Uterus (tissue), 4 donors: ENCODE data around the gene CHKA. TPM values are rescaled to one million over a fixed set of nuclear protein-coding genes. Genes with fewer than 3 reads are reported as not detected.

Experiments used
- DNase-seq, 2 donors: peaks; one replicate each; pipeline ENCODE4 v3.0.0-alpha.2; 2019 to 2020
- H3K27ac ChIP-seq, 2 donors: fragments of 200-600 bp; sonication (generic); 1 replicate in 1 of 2; 2 replicates in 1 of 2; pipeline ENCODE4 v1.5.1; 2016 to 2018
- H3K27me3 ChIP-seq, 2 donors: fragments of 200-600 bp; sonication (generic); one replicate each; pipeline ENCODE4 v1.5.1; 2018 to 2019; ENCODE audit warnings: control low read depth in 1 of 2
- H3K36me3 ChIP-seq, 2 donors: fragments of 200-600 bp; sonication (generic); one replicate each; pipeline ENCODE4 v1.5.1; 2019; ENCODE audit warnings: control low read depth in 1 of 2
- H3K4me1 ChIP-seq, 2 donors: fragments of 200-600 bp; sonication (generic); one replicate each; pipeline ENCODE4 v1.5.1; 2018 to 2019; ENCODE audit warnings: control low read depth in 1 of 2
- H3K4me3 ChIP-seq, 2 donors: fragments of 200-600 bp; sonication (generic); 1 replicate in 1 of 2; 2 replicates in 1 of 2; pipeline ENCODE4 v1.5.1; 2018 to 2019; ENCODE audit warnings: mild to moderate bottlenecking in 1 of 2
- H3K9me3 ChIP-seq, 2 donors: fragments of 200-600 bp; sonication (generic); one replicate each; pipeline ENCODE4 v1.5.1; 2019; ENCODE audit warnings: control low read depth in 1 of 2
- POLR2A ChIP-seq, 2 donors: fragments of 450-650 bp; IDR thresholded peaks; one replicate each; pipeline ENCODE4 v1.6.1; 2016; ENCODE audit warnings: antibody characterized with exemption in 2 of 2, mild to moderate bottlenecking in 1 of 2, moderate library complexity in 1 of 2
- intact Hi-C: fragments of 100-400 bp; cut with DNase I; formaldehyde crosslinking; loops from one replicate; pipeline ENCODE4 v1.15.1; 2023; ENCODE audit warnings: low total_unique reads
- total RNA-seq, 4 donors: library from RNA; depleted of rRNA in 3 of 4; stranded (reverse); fragments of >200 nt in 3 of 4; gene quantifications; one replicate each; pipeline versions ENCODE4 v1.1.0 to v1.2.4, GENCODE V29; 2014 to 2023
- TF ChIP-seq, protein P1 (sequence below), 4 experiments: fragments of 200-600 bp in 2 of 4; fragments of 450-650 bp in 2 of 4; sonication (generic) in 2 of 4; IDR thresholded peaks; one replicate each; pipeline ENCODE4 v1.5.1; 2016 to 2019; ENCODE audit warnings: antibody characterized with exemption in 4 of 4, mild to moderate bottlenecking in 2 of 4, moderate library complexity in 1 of 4
- donor health status: DM: yes; HTN: yes; CAD: no.

The CHKA gene
- total RNA-seq, 4 donors from 2014 or later: 21.8 to 57.1 (median 30.3) TPM

GRCh38 chr11:68010090-68011041, 110.8 kb downstream of the CHKA start, which contains the start of gene ALDH3B1:
TSS of gene ALDH3B1 (plus strand) at chr11:68010327. CDS start at chr11:68015298, 4,971 bp downstream.
- no peaks in the 10 kb centered on the region for H3K9me3 ChIP-seq
- H3K4me3 ChIP-seq: peak within 1 kb of the TSS; percentile 12 to 31
- no peaks in the 10 kb centered on the region for H3K36me3 ChIP-seq
- peak within 1 kb of the TSS; percentile 70 to 80 for H3K27ac ChIP-seq
- TF ChIP-seq, protein P1, sequence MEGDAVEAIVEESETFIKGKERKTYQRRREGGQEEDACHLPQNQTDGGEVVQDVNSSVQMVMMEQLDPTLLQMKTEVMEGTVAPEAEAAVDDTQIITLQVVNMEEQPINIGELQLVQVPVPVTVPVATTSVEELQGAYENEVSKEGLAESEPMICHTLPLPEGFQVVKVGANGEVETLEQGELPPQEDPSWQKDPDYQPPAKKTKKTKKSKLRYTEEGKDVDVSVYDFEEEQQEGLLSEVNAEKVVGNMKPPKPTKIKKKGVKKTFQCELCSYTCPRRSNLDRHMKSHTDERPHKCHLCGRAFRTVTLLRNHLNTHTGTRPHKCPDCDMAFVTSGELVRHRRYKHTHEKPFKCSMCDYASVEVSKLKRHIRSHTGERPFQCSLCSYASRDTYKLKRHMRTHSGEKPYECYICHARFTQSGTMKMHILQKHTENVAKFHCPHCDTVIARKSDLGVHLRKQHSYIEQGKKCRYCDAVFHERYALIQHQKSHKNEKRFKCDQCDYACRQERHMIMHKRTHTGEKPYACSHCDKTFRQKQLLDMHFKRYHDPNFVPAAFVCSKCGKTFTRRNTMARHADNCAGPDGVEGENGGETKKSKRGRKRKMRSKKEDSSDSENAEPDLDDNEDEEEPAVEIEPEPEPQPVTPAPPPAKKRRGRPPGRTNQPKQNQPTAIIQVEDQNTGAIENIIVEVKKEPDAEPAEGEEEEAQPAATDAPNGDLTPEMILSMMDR (IDR thresholded peaks at IDR 0.05): no peak
- TF ChIP-seq POLR2A (IDR thresholded peaks at IDR 0.05): peak in 1 of 2 donors; percentile 43
- H3K27me3 ChIP-seq: no peaks in the 10 kb centered on the region
- intact Hi-C loops: no loop called here
- peak; percentile 84 for DNase-seq
- H3K4me1 ChIP-seq: peaks cover 0 to 4% of the 10 kb centered on the region in 2 donors

DNA sequence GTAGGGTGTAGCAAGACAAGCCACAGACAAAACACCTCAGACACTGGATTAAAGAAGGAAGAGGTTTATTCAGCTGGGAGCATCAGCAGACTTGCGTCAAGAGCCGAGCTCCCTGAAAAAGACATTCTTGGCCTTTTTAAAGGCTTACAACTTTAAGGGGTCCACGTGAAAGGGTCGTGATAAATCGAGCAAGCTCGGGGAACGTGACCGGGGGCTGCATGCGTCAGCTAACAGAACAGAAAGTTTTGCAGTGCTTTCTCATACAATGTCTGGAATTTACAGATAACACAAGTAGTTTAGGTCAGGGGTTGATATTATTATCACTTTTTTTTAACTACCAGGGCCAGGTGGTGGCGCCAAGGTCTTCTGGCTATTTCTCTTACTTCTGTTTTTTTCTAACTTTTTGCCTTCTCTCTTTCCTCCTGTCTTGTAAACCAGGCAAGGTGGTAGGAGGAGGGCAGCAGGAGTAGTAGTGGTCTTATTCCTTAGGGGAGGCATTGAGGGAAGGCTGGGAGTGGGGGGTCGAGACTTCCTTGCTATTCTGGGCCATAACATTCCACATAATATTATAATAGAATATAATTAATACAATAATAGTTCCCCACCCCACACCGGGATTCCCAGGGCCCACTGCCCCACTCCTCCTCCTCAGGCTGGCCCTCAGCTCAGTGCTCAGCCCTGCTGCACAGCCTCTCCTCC, 111.6 kb downstream of the CHKA start:
- Histone ChIP-seq H3K4me1 (peaks cover 0 to 3% of the 10 kb centered on the region in 2 donors), H3K36me3 (no peaks in the 10 kb centered on the region), H3K27ac (peak overlapping the region; percentile 70 to 80), H3K4me3 (no peak overlapping the region), H3K9me3 (no peaks in the 10 kb centered on the region), H3K27me3 (no peaks in the 10 kb centered on the region)
- no peak for DNase-seq
- no peak for TF ChIP-seq POLR2A (IDR thresholded peaks at IDR 0.05)
- TF ChIP-seq, protein P1 (IDR thresholded peaks at IDR 0.05): peak in 1 of 4 experiments; percentile 19
- intact Hi-C loops: no loop called here

DNA sequence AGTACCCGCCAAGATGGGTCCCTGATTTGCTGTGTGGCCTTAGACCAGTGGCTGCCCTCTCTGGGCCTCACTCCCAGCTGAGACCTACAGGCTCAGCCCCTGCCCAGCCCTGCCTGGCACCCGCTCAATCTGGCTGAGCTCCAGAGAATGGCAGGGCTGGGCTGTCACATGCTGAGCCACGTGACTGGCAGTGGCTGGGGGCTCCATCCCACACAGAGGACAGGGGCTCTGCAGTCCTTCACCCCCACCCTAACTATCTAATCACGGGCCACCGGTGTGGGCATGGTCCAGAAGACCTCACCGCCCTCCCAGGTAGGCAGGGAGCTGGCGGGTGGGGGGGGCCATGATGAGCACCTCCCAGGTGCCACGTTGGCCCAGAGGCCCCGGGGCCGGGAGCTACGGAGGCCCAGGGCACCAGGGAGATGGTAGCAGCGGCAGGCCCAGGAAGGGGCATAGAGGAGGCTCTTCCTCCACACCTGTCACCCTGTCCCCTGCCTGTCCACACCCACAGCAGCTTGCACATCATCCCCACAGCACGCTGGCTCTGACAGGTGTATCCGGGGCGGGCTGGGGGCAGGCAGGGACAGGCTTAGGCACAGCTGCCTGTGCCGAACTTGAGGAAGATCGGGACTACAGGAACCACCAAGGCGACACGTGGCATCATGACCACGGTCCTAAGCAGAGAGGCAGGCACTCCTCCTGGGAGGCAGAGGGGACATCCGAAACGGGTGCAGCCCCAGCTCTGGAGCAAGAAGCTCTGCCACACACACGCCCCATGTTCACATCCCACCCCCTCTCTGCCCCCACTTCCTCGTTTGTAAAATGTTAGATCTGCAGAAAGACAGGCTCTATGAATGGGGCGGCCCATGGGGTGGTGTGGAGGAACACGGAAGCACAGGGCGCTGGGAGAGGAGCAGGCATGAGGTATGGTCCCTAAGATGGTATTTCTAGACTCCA, 112.5 kb downstream of the CHKA start:
- intact Hi-C loops: no loop called here

DNA sequence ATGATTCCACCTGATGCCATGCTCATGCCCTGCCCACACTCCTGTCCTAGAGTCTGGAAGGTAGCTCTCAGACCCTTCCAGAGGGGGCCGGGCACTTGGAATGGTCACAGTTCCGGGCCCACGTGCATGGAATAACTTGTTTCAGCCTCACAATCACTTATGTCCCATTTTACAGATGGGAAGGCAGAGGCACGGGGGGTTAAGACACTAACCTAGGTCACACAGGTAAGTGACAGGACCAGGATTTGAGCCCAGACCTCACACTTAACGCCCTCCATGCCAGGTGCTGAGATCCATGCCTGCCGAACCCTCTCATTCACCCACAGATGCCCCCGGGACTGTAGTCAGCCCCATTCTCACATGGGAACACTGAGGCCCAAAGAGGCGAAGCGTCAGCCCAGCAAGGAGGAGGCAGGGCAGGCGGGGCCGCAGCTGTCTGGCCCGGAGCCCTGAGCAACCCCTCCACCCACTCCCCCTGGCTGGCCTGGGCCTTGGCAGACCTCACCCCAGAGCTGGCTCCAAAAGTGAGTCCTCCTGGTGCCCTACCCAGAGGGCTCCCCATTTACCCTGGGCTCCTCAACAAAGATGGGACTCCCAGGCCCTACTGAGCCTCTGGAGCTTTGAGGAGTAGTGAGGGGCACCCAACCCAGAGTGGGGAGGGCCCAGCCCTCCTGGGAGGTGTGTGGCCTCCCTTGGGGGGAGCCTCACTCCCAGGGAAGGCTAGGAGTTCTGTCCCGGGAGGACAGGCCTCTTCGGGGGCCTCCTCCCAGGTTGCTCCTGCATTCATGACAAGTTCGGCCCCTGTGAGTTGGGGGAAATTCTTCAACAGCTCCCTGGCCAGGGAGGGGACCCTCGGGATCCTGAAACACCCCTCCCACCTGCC, 113.4 kb downstream of the CHKA start:
- DNase-seq: no peak
- H3K27me3 ChIP-seq: no peaks in the 10 kb centered on the region
- intact Hi-C loops: no loop called here
- no peaks in the 10 kb centered on the region for H3K9me3 ChIP-seq
- no peaks in the 10 kb centered on the region for H3K4me1 ChIP-seq
- no peak overlapping the region for H3K4me3 ChIP-seq
- H3K27ac ChIP-seq: no peak overlapping the region
- no peaks in the 10 kb centered on the region for H3K36me3 ChIP-seq
- TF ChIP-seq, protein P1 (IDR thresholded peaks at IDR 0.05): no peak
- TF ChIP-seq POLR2A (IDR thresholded peaks at IDR 0.05): no peak

More for the DNA sequence above, 112.5 kb downstream of the CHKA start:
- Histone ChIP-seq H3K36me3 (no peaks in the 10 kb centered on the region), H3K4me1 (no peaks in the 10 kb centered on the region), H3K9me3 (no peaks in the 10 kb centered on the region), H3K27me3 (no peaks in the 10 kb centered on the region), H3K27ac (peak overlapping the region in 1 of 2 donors; percentile 70), H3K4me3 (no peak overlapping the region)
- TF ChIP-seq, protein P1 (IDR thresholded peaks at IDR 0.05): no peak
- no peak for TF ChIP-seq POLR2A (IDR thresholded peaks at IDR 0.05)
- no peak for DNase-seq
